HG02610 (cell line): ENCODE measurements around the gene REL.
"Not testable (repeated sequence)": the region's sequence is repeated elsewhere in the genome, so short reads cannot be mapped to it uniquely, and the experiment has no call there.

Experiments
- ATAC-seq: cut with Tn5 transposase; IDR thresholded peaks from one replicate; pipeline ENCODE4 v1.9.1; 2021; ENCODE audit warnings: mild to moderate bottlenecking, moderate library complexity; ENCODE audit not compliant: unreplicated experiment

The REL gene

GRCh38 chr2:60867007-60867406 lies 14.4 kb upstream of the REL start:
- no peak for ATAC-seq

- no peak for ATAC-seq
Observed at GRCh38 chr2:60867848-60868247, 13.5 kb upstream of the REL start.

- ATAC-seq = no peak
Observed at GRCh38 chr2:60868589-60869273, 12.6 kb upstream of the REL start.

- ATAC-seq = peak; percentile 54
Observed at GRCh38 chr2:60872510-60872928, 8.9 kb upstream of the REL start.

GRCh38 chr2:60873381-60873780 lies 8.0 kb upstream of the REL start:
- ATAC-seq = peak; percentile 85

- no peak for ATAC-seq
Observed at GRCh38 chr2:60875520-60875919, 5.9 kb upstream of the REL start.

- peak; percentile 4 for ATAC-seq
Observed at GRCh38 chr2:60880643-60881046, 729 bp upstream of the REL start.

- ATAC-seq = peak; percentile 28
Observed at GRCh38 chr2:60882971-60883753, 1.8 kb downstream of the REL start.

GRCh38 chr2:60883896-60884295 lies 2.5 kb downstream of the REL start:
- ATAC-seq = no peak

- ATAC-seq = no peak
Observed at GRCh38 chr2:60884800-60885199, 3.4 kb downstream of the REL start.

GRCh38 chr2:60885683-60886082 lies 4.3 kb downstream of the REL start:
- no peak for ATAC-seq

- ATAC-seq = no peak
Observed at GRCh38 chr2:60886991-60887390, 5.6 kb downstream of the REL start.

GRCh38 chr2:60888853-60889252 lies 7.5 kb downstream of the REL start:
- no peak for ATAC-seq

- not testable (repeated sequence) for ATAC-seq
Observed at GRCh38 chr2:60889581-60890392, 8.4 kb downstream of the REL start.

GRCh38 chr2:60890393-60890707 lies 9.0 kb downstream of the REL start:
- ATAC-seq = no peak

GRCh38 chr2:60891180-60891579 lies 9.8 kb downstream of the REL start:
- peak; percentile 60 for ATAC-seq

GRCh38 chr2:60898567-60898966 lies 17.2 kb downstream of the REL start:
- ATAC-seq = no peak

- ATAC-seq = peak; percentile 85
Observed at GRCh38 chr2:60899230-60899891, 18.0 kb downstream of the REL start.

- peak; percentile 41 for ATAC-seq
Observed at GRCh38 chr2:60899892-60900249, 18.5 kb downstream of the REL start.

- ATAC-seq = not testable (repeated sequence)
Observed at GRCh38 chr2:60901296-60901695, 19.9 kb downstream of the REL start.

- not testable (repeated sequence) for ATAC-seq
Observed at GRCh38 chr2:60905867-60906266, 24.5 kb downstream of the REL start.
